Measurements from ENCODE around the gene PTPN1.
"Not testable (repeated sequence)": the region's sequence is repeated elsewhere in the genome, so short reads cannot be mapped to it uniquely, and the experiment has no call there.

The PTPN1 gene

DNA sequence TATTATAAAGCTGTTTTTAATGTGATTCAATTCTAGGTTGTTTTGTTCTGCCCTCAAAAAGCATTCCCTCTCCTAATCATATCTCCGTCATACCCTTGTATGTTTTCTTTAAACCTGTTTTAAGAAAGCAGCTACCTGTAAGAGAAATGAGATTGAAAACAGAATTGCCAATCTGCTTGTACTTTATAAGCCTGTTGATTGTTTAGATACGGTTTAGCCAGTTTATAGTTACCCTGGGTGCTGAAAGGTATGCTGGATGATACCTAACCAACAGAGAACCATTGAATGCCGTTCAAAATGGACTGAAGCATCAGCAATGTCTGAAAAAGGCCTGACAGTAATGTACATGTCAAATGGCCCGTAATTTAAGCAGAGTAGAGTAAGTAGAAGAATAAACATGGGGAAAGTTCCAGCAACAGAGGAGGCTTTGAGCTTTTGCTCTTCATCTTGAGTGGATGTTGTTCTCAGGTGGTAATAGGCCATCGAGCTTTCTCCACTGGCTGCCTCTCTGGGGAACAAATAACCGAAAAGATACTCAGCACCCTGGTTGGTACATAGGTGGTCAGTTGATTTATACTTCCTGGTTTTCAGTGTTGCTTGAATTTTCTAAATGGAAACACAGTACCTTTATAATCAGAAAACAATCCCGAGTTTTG is 27.5 kb downstream of the PTPN1 start:
- peaks cover 59% of the 10 kb centered on the region for H3K4me1 ChIP-seq (ENCODE audit: control insufficient read depth, insufficient read depth, low read length)
- no peaks in the 10 kb centered on the region for H3K36me3 ChIP-seq (ENCODE audit: control insufficient read depth, insufficient read depth, low read length, severe bottlenecking)
- no peak overlapping the region for H3K4me3 ChIP-seq (ENCODE audit: low read length)
- no peak for DNase-seq (ENCODE audit: low read depth)
- H3K9me3 ChIP-seq (ENCODE audit: control insufficient read depth, low read length): no peaks in the 10 kb centered on the region
- H3K27me3 ChIP-seq (replicated peaks; ENCODE audit: control insufficient read depth, insufficient read depth, low read length): no peaks in the 10 kb centered on the region
- no peak overlapping the region for H3K9ac ChIP-seq (ENCODE audit: low read length)

- Histone ChIP-seq H3K36me3 (ENCODE audit: control insufficient read depth, insufficient read depth, low read length, severe bottlenecking) (no peaks in the 10 kb centered on the region), H3K4me3 (ENCODE audit: low read length) (no peak overlapping the region), H3K9me3 (ENCODE audit: control insufficient read depth, low read length) (no peaks in the 10 kb centered on the region), H3K9ac (ENCODE audit: low read length) (no peak overlapping the region), H3K27me3 (replicated peaks; ENCODE audit: control insufficient read depth, insufficient read depth, low read length) (no peaks in the 10 kb centered on the region), H3K4me1 (ENCODE audit: control insufficient read depth, insufficient read depth, low read length) (peaks cover 57% of the 10 kb centered on the region)
- no peak for DNase-seq (ENCODE audit: low read depth)
Measured at GRCh38 chr20:50538276-50538675, 28.1 kb downstream of the PTPN1 start.

GRCh38 chr20:50539798-50540197 is 29.6 kb downstream of the PTPN1 start:
- not testable (repeated sequence) for H3K27me3 ChIP-seq (replicated peaks; ENCODE audit: control insufficient read depth, insufficient read depth, low read length); H3K4me3 ChIP-seq (ENCODE audit: low read length); H3K9ac ChIP-seq (ENCODE audit: low read length); H3K36me3 ChIP-seq (ENCODE audit: control insufficient read depth, insufficient read depth, low read length, severe bottlenecking); DNase-seq (ENCODE audit: low read depth); H3K9me3 ChIP-seq (ENCODE audit: control insufficient read depth, low read length)
- H3K4me1 ChIP-seq (ENCODE audit: control insufficient read depth, insufficient read depth, low read length): peaks cover 51% of the 10 kb centered on the region

DNA sequence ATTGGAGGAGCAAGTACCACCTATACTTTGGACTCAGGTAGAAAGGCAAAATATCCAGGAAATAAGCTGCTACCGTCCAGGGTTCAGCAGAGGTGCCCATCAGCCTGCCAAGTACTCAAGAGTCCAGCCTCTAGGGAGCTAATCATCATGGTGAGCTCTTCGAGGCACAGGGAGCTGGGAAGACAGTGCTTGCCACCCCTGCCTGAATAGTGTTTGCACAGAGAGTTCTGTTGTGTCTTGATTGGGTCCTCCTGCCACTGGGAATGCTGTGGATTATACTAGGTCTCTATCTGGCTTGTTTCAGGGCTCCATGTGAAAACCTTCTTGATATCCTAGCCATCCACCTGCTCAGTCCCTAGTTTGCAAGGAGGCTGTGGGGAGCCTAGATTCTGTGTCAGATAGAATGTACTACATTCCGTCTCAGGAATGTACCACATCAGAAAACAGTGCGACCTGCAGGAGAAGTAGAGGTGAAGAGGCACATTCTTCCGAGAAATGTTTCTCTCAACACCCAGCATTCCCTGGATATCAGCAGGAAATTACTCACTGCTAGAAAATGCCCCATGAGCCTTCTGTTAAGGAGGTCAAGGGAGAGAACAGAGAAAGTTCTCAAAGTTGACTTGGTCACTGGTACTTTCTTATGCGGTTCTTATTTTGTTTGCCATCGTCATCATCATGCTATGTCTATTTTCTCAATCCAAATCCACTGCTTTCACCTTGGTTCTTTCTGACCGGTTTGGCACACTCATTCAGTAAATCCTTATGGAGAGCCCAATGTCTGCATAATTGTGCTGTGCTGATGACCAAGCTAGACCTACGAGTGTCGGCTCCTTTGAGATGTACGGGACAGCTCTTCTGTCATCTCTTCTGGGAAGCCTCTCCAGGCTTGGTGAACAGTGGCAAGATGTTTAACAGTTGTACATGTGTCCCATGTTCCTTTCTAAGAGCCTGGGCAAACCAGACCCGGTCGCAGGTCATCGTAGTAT is 30.7 kb downstream of the PTPN1 start:
- Histone ChIP-seq H3K9ac (ENCODE audit: low read length) (no peak overlapping the region), H3K9me3 (ENCODE audit: control insufficient read depth, low read length) (no peaks in the 10 kb centered on the region), H3K36me3 (ENCODE audit: control insufficient read depth, insufficient read depth, low read length, severe bottlenecking) (no peaks in the 10 kb centered on the region), H3K4me3 (ENCODE audit: low read length) (peak overlapping the region; percentile 26), H3K4me1 (ENCODE audit: control insufficient read depth, insufficient read depth, low read length) (peaks cover 40% of the 10 kb centered on the region), H3K27me3 (replicated peaks; ENCODE audit: control insufficient read depth, insufficient read depth, low read length) (no peaks in the 10 kb centered on the region)
- peak; percentile 55 for DNase-seq (ENCODE audit: low read depth)

DNA sequence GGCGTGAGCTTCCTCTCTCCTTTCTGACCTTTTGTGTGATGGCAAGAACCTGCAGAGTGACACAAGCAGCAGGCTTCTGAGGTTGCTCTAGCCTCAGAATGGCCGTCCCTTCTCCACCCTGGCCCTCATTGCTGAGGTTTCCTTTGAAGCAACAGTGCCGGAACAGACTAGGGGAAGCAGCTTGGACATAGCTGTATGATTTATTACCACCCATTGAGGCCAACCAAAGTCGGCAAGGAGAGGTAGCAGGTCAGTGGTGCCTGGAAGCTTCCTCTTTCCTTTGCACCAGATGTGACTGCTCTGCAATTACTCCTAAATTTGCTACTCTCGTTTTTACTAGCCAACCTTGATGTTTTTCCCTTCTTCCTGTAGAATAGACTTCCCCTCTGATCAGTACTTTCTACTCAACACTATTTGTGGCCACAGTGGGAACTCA is 31.4 kb downstream of the PTPN1 start:
- Histone ChIP-seq H3K36me3 (ENCODE audit: control insufficient read depth, insufficient read depth, low read length, severe bottlenecking) (no peaks in the 10 kb centered on the region), H3K9me3 (ENCODE audit: control insufficient read depth, low read length) (no peaks in the 10 kb centered on the region), H3K27me3 (replicated peaks; ENCODE audit: control insufficient read depth, insufficient read depth, low read length) (no peaks in the 10 kb centered on the region), H3K4me3 (ENCODE audit: low read length) (no peak overlapping the region), H3K4me1 (ENCODE audit: control insufficient read depth, insufficient read depth, low read length) (peaks cover 33% of the 10 kb centered on the region), H3K9ac (ENCODE audit: low read length) (no peak overlapping the region)
- no peak for DNase-seq (ENCODE audit: low read depth)

GRCh38 chr20:50543326-50543725 is 33.1 kb downstream of the PTPN1 start:
- no peak for DNase-seq (ENCODE audit: low read depth)
- Histone ChIP-seq H3K4me1 (ENCODE audit: control insufficient read depth, insufficient read depth, low read length) (peaks cover 31% of the 10 kb centered on the region), H3K9me3 (ENCODE audit: control insufficient read depth, low read length) (no peaks in the 10 kb centered on the region), H3K9ac (ENCODE audit: low read length) (no peak overlapping the region), H3K4me3 (ENCODE audit: low read length) (no peak overlapping the region), H3K36me3 (ENCODE audit: control insufficient read depth, insufficient read depth, low read length, severe bottlenecking) (no peaks in the 10 kb centered on the region), H3K27me3 (replicated peaks; ENCODE audit: control insufficient read depth, insufficient read depth, low read length) (no peaks in the 10 kb centered on the region)

- H3K4me3 ChIP-seq (ENCODE audit: low read length): no peak overlapping the region
- peaks cover 14% of the 10 kb centered on the region for H3K36me3 ChIP-seq (ENCODE audit: control insufficient read depth, insufficient read depth, low read length, severe bottlenecking)
- H3K27me3 ChIP-seq (replicated peaks; ENCODE audit: control insufficient read depth, insufficient read depth, low read length): no peaks in the 10 kb centered on the region
- no peak overlapping the region for H3K9ac ChIP-seq (ENCODE audit: low read length)
- DNase-seq (ENCODE audit: low read depth): no peak
- no peaks in the 10 kb centered on the region for H3K9me3 ChIP-seq (ENCODE audit: control insufficient read depth, low read length)
- H3K4me1 ChIP-seq (ENCODE audit: control insufficient read depth, insufficient read depth, low read length): peaks cover 31% of the 10 kb centered on the region
Measured at GRCh38 chr20:50545126-50545525, 34.9 kb downstream of the PTPN1 start.

- Histone ChIP-seq H3K36me3 (ENCODE audit: control insufficient read depth, insufficient read depth, low read length, severe bottlenecking) (peaks cover 17% of the 10 kb centered on the region), H3K9me3 (ENCODE audit: control insufficient read depth, low read length) (no peaks in the 10 kb centered on the region), H3K27me3 (replicated peaks; ENCODE audit: control insufficient read depth, insufficient read depth, low read length) (no peaks in the 10 kb centered on the region), H3K4me1 (ENCODE audit: control insufficient read depth, insufficient read depth, low read length) (peaks cover 15% of the 10 kb centered on the region), H3K9ac (ENCODE audit: low read length) (no peak overlapping the region), H3K4me3 (ENCODE audit: low read length) (no peak overlapping the region)
- no peak for DNase-seq (ENCODE audit: low read depth)
Measured at GRCh38 chr20:50546729-50547314, 36.6 kb downstream of the PTPN1 start.

DNA sequence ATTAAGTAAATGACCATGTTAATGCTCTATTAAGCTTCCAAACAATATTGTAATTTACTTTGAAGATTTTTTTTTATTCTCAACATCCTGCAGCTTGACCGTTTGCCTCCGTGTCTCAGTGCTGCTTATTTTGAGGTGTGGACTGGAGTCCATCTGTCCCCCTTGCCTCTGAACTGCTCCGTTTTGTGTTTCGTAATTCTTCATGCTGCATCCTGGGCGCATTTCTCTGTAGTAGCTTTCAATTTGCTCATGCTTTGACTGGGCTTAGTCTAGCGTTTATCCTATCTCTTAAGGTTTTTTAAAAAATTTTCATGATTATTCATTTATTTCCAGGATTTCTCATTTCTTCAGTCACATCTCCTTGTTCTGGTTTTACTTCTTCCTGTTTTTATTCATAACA is 37.8 kb downstream of the PTPN1 start:
- H3K4me3 ChIP-seq (ENCODE audit: low read length): no peak overlapping the region
- H3K36me3 ChIP-seq (ENCODE audit: control insufficient read depth, insufficient read depth, low read length, severe bottlenecking): peaks cover 23% of the 10 kb centered on the region
- peaks cover 5% of the 10 kb centered on the region for H3K4me1 ChIP-seq (ENCODE audit: control insufficient read depth, insufficient read depth, low read length)
- no peak for DNase-seq (ENCODE audit: low read depth)
- no peaks in the 10 kb centered on the region for H3K27me3 ChIP-seq (replicated peaks; ENCODE audit: control insufficient read depth, insufficient read depth, low read length)
- H3K9ac ChIP-seq (ENCODE audit: low read length): no peak overlapping the region
- no peaks in the 10 kb centered on the region for H3K9me3 ChIP-seq (ENCODE audit: control insufficient read depth, low read length)

- H3K9ac ChIP-seq (ENCODE audit: low read length): no peak overlapping the region
- no peak for DNase-seq (ENCODE audit: low read depth)
- H3K9me3 ChIP-seq (ENCODE audit: control insufficient read depth, low read length): no peaks in the 10 kb centered on the region
- H3K36me3 ChIP-seq (ENCODE audit: control insufficient read depth, insufficient read depth, low read length, severe bottlenecking): peaks cover 23% of the 10 kb centered on the region
- H3K4me1 ChIP-seq (ENCODE audit: control insufficient read depth, insufficient read depth, low read length): peaks cover 1% of the 10 kb centered on the region
- no peak overlapping the region for H3K4me3 ChIP-seq (ENCODE audit: low read length)
- no peaks in the 10 kb centered on the region for H3K27me3 ChIP-seq (replicated peaks; ENCODE audit: control insufficient read depth, insufficient read depth, low read length)
Measured at GRCh38 chr20:50548396-50548795, 38.2 kb downstream of the PTPN1 start.

DNA sequence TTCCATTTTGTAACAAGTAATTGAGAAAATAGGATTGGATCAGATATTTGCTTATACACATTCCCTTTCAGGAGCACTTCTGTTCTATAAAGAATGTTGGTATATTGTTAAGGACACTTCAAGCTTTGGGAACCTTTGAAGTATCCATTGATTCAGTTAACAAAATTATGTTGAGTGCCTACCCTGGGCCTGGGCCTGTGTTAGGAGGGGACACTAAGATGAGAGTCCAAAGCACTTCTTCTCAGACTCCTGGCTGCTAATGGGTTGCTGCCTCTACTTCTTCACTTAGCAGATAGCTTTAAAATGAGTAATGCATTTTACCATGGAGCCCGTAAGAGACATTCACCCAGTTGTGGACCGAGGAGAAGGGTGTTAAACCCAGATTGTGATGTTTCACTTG is 40.3 kb downstream of the PTPN1 start:
- no peak overlapping the region for H3K9ac ChIP-seq (ENCODE audit: low read length)
- peaks cover 6% of the 10 kb centered on the region for H3K4me1 ChIP-seq (ENCODE audit: control insufficient read depth, insufficient read depth, low read length)
- peaks cover 3% of the 10 kb centered on the region for H3K9me3 ChIP-seq (ENCODE audit: control insufficient read depth, low read length)
- H3K4me3 ChIP-seq (ENCODE audit: low read length): no peak overlapping the region
- peaks cover 23% of the 10 kb centered on the region for H3K36me3 ChIP-seq (ENCODE audit: control insufficient read depth, insufficient read depth, low read length, severe bottlenecking)
- no peak for DNase-seq (ENCODE audit: low read depth)
- no peaks in the 10 kb centered on the region for H3K27me3 ChIP-seq (replicated peaks; ENCODE audit: control insufficient read depth, insufficient read depth, low read length)
